GM23338 (cell line): ENCODE measurements around the gene HSDL1. TPM values are rescaled to one million over a fixed set of nuclear protein-coding genes. Genes with fewer than 3 reads are reported as not detected.

Experiments used
- ATAC-seq: fragments of 200-7000 bp; cut with Tn5 transposase; 3 replicates; pipeline ENCODE4 v1.9.1; 2020
- DNase-seq: peaks from one replicate; pipeline ENCODE4 v3.0.0-alpha.2; 2015; ENCODE audit warnings: low spot score
- H2AFZ ChIP-seq: fragments of 200-600 bp; sonication (generic); 2 replicates; pipeline ENCODE4 v1.8.0; 2016; ENCODE audit warnings: antibody characterized with exemption, mild to moderate bottlenecking, moderate library complexity
- H3F3A ChIP-seq: fragments of 200-600 bp; sonication (generic); replicated peaks from 2 replicates; pipeline ENCODE4 v1.8.0; 2017; ENCODE audit warnings: antibody characterized with exemption, mixed run types, low read depth
- H3K27ac ChIP-seq: fragments of 200-600 bp; sonication (generic); 2 replicates; pipeline ENCODE4 v1.6.1; 2016; ENCODE audit warnings: low read depth
- H3K27me3 ChIP-seq: fragments of 200-600 bp; sonication (generic); 2 replicates; pipeline ENCODE4 v1.8.0; 2016; ENCODE audit warnings: mild to moderate bottlenecking, mixed run types, moderate library complexity; ENCODE audit not compliant: insufficient read depth
- H3K36me3 ChIP-seq: fragments of 200-600 bp; sonication (generic); 2 replicates; pipeline ENCODE4 v1.8.0; 2016; ENCODE audit warnings: mild to moderate bottlenecking; ENCODE audit not compliant: insufficient read depth
- H3K4me1 ChIP-seq: fragments of 200-600 bp; sonication (generic); 2 replicates; pipeline ENCODE4 v1.8.0; 2016; ENCODE audit warnings: mild to moderate bottlenecking, moderate library complexity; ENCODE audit not compliant: insufficient read depth
- H3K4me2 ChIP-seq: fragments of 200-600 bp; sonication (generic); 2 replicates; pipeline ENCODE4 v1.7.1; 2017; ENCODE audit warnings: mixed run types
- H3K4me3 ChIP-seq: fragments of 200-600 bp; sonication (generic); 2 replicates; pipeline ENCODE4 v1.6.1; 2016; ENCODE audit warnings: mixed run types
- H3K79me2 ChIP-seq: fragments of 200-600 bp; sonication (generic); replicated peaks from 2 replicates; pipeline ENCODE4 v1.8.0; 2017; ENCODE audit warnings: mild to moderate bottlenecking; ENCODE audit not compliant: insufficient read depth
- H3K9me2 ChIP-seq: fragments of 200-600 bp; sonication (generic); 2 replicates; pipeline ENCODE4 v1.8.0; 2017; ENCODE audit not compliant: insufficient read depth
- H4K20me1 ChIP-seq: fragments of 200-600 bp; sonication (generic); replicated peaks from 2 replicates; pipeline ENCODE4 v1.8.0; 2017; ENCODE audit warnings: mild to moderate bottlenecking; ENCODE audit not compliant: insufficient read depth
- H3K27ac Mint-ChIP-seq: 2 replicates; pipeline ENCODE4 v1.8.0; 2020; ENCODE audit warnings: inconsistent platforms, mild to moderate bottlenecking, moderate library complexity, mixed read lengths
- H3K27me3 Mint-ChIP-seq: 3 replicates; pipeline ENCODE4 v1.8.0; 2022; ENCODE audit warnings: low read depth, mild to moderate bottlenecking, moderate library complexity, mixed read lengths, inconsistent platforms; ENCODE audit not compliant: insufficient read depth, poor library complexity
- H3K36me3 Mint-ChIP-seq: 3 replicates; pipeline ENCODE4 v1.8.0; 2021; ENCODE audit warnings: low read depth, mild to moderate bottlenecking, inconsistent platforms, moderate library complexity, mixed read lengths
- H3K4me1 Mint-ChIP-seq: 3 replicates; pipeline ENCODE4 v1.8.0; 2020; ENCODE audit warnings: mild to moderate bottlenecking, inconsistent platforms, mixed read lengths
- H3K4me3 Mint-ChIP-seq: 3 replicates; pipeline ENCODE4 v1.8.0; 2021; ENCODE audit warnings: moderate library complexity, mild to moderate bottlenecking, inconsistent platforms, mixed read lengths
- H3K9me3 Mint-ChIP-seq: 3 replicates; pipeline ENCODE4 v1.8.0; 2020; ENCODE audit warnings: moderate library complexity, mild to moderate bottlenecking, inconsistent platforms, mixed read lengths
- CREB1 ChIP-seq: fragments of 250-450 bp; sonication (Bioruptor Pico); IDR thresholded peaks from 2 replicates; pipeline ENCODE4 v1.5.0; 2020; ENCODE audit warnings: low read depth, mild to moderate bottlenecking, moderate library complexity
- EZH2 ChIP-seq: fragments of 200-600 bp; sonication (generic); IDR thresholded peaks from one replicate; pipeline ENCODE4 v1.8.0; 2017; ENCODE audit warnings: antibody characterized with exemption, mild to moderate bottlenecking, low read depth; ENCODE audit not compliant: unreplicated experiment
- EZH2phosphoT487 ChIP-seq: fragments of 200-600 bp; sonication (generic); IDR thresholded peaks from one replicate; pipeline ENCODE4 v1.8.1; 2018; ENCODE audit warnings: antibody characterized with exemption; ENCODE audit not compliant: unreplicated experiment
- JUNB ChIP-seq: IDR thresholded peaks from one replicate; pipeline ENCODE4 v1.6.1; 2016; ENCODE audit warnings: antibody characterized with exemption; ENCODE audit not compliant: unreplicated experiment
- NANOG ChIP-seq: IDR thresholded peaks from 2 replicates; pipeline ENCODE4 v1.6.1; 2016; ENCODE audit warnings: antibody characterized with exemption, borderline replicate concordance
- POLR2AphosphoS5 ChIP-seq: IDR thresholded peaks from 2 replicates; pipeline ENCODE4 v1.6.1; 2016; ENCODE audit warnings: antibody characterized with exemption, low read depth
- STAT1 ChIP-seq: IDR thresholded peaks from one replicate; pipeline ENCODE4 v1.6.1; 2016; ENCODE audit warnings: antibody characterized with exemption; ENCODE audit not compliant: unreplicated experiment
- ZNF114 ChIP-seq: fragments of 250-450 bp; sonication (Bioruptor Pico); IDR thresholded peaks from 2 replicates; pipeline ENCODE4 v1.5.0; 2020; ENCODE audit warnings: mild to moderate bottlenecking, moderate library complexity
- ZNF331 ChIP-seq: fragments of 250-450 bp; sonication (Bioruptor Pico); IDR thresholded peaks from 2 replicates; pipeline ENCODE4 v1.5.0; 2020; ENCODE audit warnings: low read depth, mild to moderate bottlenecking, moderate library complexity
- polyA plus RNA-seq: library from polyadenylated mRNA; unstranded; fragments of >200 nt; fragmentation: Nextera tagmentation; extraction: Ambion mirVana; gene quantifications from 2 replicates; pipeline ENCODE4 v1.2.1, GENCODE V29; 2016
- total RNA-seq: library from RNA; depleted of rRNA; stranded (reverse); fragments of >200 nt; shearing (Covaris generic); gene quantifications from 2 replicates; pipeline ENCODE4 v1.2.3, GENCODE V29; 2014
- TF ChIP-seq, protein P1 (sequence below): IDR thresholded peaks from one replicate; pipeline ENCODE4 v1.6.1; 2018; ENCODE audit warnings: antibody characterized with exemption; ENCODE audit not compliant: unreplicated experiment
- TF ChIP-seq, protein P2 (sequence below): fragments of 250-450 bp; sonication (Bioruptor Pico); IDR thresholded peaks from 2 replicates; pipeline ENCODE4 v1.5.0; 2020; ENCODE audit warnings: mild to moderate bottlenecking, moderate library complexity
- TF ChIP-seq, protein P3 (sequence below): IDR thresholded peaks from 2 replicates; pipeline ENCODE4 v1.6.1; 2016; ENCODE audit warnings: antibody characterized with exemption
- TF ChIP-seq, protein P4 (sequence below), 2 experiments: fragments of 200-600 bp in 1 of 2; sonication (generic) in 1 of 2; conservative IDR thresholded peaks; 2 replicates each; pipeline versions ENCODE4 v1.5.1 to v1.6.1; 2016 to 2017; ENCODE audit warnings: antibody characterized with exemption in 2 of 2, low read depth in 2 of 2, mild to moderate bottlenecking in 2 of 2, moderate library complexity in 1 of 2

HSDL1 gene
- total and polyA plus RNA-seq, 2 experiments from 2014 or later, result 16.6 to 46.1 TPM

DNA sequence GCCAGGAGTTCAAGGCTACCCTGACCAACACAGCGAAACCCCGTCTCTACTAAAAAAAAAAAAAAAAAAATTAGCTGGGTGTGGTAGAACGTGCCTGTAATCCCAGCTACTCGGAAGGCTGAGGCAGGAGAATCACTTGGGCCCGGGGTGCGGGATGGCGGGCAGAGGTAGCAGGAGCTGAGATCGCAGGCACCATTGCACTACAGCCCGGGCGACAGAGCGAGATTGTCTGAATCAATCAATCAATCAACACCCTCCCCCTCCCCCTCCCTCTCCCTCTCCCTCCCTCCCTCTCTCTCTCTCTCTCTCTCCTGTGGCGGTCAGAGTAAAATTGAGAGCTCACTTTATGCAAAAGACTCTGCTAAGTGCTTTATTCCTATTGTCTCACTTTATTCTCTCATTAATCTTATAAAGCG lies 1.2 kb downstream of the HSDL1 start:
- Histone ChIP-seq H2AFZ (peak overlapping the region; percentile 93; the same call in 1 of the 2 replicates), H3K27ac (0 out of 2 replicates have a peak overlapping the region, but pooled peaks have one; percentile 69), H3K4me3 (peak overlapping the region; percentile 100), H3K4me1 (peaks cover 21% of the 10 kb centered on the region), H3K79me2 (peaks cover 53% of the 10 kb centered on the region), H3F3A (peaks cover 6% of the 10 kb centered on the region; the same call in 1 of the 2 replicates), H3K9me2 (no peaks in the 10 kb centered on the region), H3K4me2 (peak overlapping the region; percentile 97), H3K36me3 (no peaks in the 10 kb centered on the region), H3K27me3 (peaks cover 12% of the 10 kb centered on the region; the same call in 1 of the 2 replicates), H4K20me1 (peaks cover 20% of the 10 kb centered on the region; the same call in 1 of the 2 replicates)
- Mint-ChIP-seq H3K4me1 (peaks cover 23% of the 10 kb centered on the region), H3K9me3 (no peaks in the 10 kb centered on the region), H3K27me3 (peaks cover 23% of the 10 kb centered on the region), H3K36me3 (peaks cover 6% of the 10 kb centered on the region), H3K27ac (peak overlapping the region; percentile 88; the same call in 1 of the 2 replicates), H3K4me3 (peak overlapping the region; percentile 97)
- TF ChIP-seq, protein P1, sequence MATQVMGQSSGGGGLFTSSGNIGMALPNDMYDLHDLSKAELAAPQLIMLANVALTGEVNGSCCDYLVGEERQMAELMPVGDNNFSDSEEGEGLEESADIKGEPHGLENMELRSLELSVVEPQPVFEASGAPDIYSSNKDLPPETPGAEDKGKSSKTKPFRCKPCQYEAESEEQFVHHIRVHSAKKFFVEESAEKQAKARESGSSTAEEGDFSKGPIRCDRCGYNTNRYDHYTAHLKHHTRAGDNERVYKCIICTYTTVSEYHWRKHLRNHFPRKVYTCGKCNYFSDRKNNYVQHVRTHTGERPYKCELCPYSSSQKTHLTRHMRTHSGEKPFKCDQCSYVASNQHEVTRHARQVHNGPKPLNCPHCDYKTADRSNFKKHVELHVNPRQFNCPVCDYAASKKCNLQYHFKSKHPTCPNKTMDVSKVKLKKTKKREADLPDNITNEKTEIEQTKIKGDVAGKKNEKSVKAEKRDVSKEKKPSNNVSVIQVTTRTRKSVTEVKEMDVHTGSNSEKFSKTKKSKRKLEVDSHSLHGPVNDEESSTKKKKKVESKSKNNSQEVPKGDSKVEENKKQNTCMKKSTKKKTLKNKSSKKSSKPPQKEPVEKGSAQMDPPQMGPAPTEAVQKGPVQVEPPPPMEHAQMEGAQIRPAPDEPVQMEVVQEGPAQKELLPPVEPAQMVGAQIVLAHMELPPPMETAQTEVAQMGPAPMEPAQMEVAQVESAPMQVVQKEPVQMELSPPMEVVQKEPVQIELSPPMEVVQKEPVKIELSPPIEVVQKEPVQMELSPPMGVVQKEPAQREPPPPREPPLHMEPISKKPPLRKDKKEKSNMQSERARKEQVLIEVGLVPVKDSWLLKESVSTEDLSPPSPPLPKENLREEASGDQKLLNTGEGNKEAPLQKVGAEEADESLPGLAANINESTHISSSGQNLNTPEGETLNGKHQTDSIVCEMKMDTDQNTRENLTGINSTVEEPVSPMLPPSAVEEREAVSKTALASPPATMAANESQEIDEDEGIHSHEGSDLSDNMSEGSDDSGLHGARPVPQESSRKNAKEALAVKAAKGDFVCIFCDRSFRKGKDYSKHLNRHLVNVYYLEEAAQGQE, result no peak
- TF ChIP-seq POLR2AphosphoS5 (no peak), JUNB (no peak), ZNF114 (CRISPR knock-in tag) (no peak), NANOG (no peak), CREB1 (CRISPR knock-in tag) (no peak), EZH2 (no peak), EZH2phosphoT487 (no peak), ZNF331 (CRISPR knock-in tag) (no peak), STAT1 (no peak)
- TF ChIP-seq, protein P2, sequence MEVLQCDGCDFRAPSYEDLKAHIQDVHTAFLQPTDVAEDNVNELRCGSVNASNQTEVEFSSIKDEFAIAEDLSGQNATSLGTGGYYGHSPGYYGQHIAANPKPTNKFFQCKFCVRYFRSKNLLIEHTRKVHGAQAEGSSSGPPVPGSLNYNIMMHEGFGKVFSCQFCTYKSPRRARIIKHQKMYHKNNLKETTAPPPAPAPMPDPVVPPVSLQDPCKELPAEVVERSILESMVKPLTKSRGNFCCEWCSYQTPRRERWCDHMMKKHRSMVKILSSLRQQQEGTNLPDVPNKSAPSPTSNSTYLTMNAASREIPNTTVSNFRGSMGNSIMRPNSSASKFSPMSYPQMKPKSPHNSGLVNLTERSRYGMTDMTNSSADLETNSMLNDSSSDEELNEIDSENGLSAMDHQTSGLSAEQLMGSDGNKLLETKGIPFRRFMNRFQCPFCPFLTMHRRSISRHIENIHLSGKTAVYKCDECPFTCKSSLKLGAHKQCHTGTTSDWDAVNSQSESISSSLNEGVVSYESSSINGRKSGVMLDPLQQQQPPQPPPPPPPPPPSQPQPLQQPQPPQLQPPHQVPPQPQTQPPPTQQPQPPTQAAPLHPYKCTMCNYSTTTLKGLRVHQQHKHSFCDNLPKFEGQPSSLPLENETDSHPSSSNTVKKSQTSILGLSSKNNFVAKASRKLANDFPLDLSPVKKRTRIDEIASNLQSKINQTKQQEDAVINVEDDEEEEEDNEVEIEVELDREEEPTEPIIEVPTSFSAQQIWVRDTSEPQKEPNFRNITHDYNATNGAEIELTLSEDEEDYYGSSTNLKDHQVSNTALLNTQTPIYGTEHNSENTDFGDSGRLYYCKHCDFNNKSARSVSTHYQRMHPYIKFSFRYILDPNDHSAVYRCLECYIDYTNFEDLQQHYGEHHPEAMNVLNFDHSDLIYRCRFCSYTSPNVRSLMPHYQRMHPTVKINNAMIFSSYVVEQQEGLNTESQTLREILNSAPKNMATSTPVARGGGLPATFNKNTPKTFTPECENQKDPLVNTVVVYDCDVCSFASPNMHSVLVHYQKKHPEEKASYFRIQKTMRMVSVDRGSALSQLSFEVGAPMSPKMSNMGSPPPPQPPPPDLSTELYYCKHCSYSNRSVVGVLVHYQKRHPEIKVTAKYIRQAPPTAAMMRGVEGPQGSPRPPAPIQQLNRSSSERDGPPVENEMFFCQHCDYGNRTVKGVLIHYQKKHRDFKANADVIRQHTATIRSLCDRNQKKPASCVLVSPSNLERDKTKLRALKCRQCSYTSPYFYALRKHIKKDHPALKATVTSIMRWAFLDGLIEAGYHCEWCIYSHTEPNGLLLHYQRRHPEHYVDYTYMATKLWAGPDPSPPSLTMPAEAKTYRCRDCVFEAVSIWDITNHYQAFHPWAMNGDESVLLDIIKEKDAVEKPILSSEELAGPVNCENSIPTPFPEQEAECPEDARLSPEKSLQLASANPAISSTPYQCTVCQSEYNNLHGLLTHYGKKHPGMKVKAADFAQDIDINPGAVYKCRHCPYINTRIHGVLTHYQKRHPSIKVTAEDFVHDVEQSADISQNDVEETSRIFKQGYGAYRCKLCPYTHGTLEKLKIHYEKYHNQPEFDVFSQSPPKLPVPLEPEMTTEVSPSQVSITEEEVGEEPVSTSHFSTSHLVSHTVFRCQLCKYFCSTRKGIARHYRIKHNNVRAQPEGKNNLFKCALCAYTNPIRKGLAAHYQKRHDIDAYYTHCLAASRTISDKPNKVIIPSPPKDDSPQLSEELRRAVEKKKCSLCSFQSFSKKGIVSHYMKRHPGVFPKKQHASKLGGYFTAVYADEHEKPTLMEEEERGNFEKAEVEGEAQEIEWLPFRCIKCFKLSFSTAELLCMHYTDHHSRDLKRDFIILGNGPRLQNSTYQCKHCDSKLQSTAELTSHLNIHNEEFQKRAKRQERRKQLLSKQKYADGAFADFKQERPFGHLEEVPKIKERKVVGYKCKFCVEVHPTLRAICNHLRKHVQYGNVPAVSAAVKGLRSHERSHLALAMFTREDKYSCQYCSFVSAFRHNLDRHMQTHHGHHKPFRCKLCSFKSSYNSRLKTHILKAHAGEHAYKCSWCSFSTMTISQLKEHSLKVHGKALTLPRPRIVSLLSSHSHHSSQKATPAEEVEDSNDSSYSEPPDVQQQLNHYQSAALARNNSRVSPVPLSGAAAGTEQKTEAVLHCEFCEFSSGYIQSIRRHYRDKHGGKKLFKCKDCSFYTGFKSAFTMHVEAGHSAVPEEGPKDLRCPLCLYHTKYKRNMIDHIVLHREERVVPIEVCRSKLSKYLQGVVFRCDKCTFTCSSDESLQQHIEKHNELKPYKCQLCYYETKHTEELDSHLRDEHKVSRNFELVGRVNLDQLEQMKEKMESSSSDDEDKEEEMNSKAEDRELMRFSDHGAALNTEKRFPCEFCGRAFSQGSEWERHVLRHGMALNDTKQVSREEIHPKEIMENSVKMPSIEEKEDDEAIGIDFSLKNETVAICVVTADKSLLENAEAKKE, result no peak
- TF ChIP-seq, protein P3, sequence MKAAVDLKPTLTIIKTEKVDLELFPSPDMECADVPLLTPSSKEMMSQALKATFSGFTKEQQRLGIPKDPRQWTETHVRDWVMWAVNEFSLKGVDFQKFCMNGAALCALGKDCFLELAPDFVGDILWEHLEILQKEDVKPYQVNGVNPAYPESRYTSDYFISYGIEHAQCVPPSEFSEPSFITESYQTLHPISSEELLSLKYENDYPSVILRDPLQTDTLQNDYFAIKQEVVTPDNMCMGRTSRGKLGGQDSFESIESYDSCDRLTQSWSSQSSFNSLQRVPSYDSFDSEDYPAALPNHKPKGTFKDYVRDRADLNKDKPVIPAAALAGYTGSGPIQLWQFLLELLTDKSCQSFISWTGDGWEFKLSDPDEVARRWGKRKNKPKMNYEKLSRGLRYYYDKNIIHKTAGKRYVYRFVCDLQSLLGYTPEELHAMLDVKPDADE, result no peak
- TF ChIP-seq, protein P4, sequence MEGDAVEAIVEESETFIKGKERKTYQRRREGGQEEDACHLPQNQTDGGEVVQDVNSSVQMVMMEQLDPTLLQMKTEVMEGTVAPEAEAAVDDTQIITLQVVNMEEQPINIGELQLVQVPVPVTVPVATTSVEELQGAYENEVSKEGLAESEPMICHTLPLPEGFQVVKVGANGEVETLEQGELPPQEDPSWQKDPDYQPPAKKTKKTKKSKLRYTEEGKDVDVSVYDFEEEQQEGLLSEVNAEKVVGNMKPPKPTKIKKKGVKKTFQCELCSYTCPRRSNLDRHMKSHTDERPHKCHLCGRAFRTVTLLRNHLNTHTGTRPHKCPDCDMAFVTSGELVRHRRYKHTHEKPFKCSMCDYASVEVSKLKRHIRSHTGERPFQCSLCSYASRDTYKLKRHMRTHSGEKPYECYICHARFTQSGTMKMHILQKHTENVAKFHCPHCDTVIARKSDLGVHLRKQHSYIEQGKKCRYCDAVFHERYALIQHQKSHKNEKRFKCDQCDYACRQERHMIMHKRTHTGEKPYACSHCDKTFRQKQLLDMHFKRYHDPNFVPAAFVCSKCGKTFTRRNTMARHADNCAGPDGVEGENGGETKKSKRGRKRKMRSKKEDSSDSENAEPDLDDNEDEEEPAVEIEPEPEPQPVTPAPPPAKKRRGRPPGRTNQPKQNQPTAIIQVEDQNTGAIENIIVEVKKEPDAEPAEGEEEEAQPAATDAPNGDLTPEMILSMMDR (conservative IDR thresholded peaks at IDR 0.05; ENCODE audit: low read depth in 2 of 2), result no peak
- ATAC-seq, result no peak
- DNase-seq, result peak; percentile 62
